Measurements from ENCODE around the gene ZNF784.

The ZNF784 gene

GRCh38 chr19:55667006-55667381 lies 42.6 kb upstream of the ZNF784 start:
- DNase-seq (ENCODE audit: extremely low read depth, insufficient read length): no peak
- Histone ChIP-seq H3K36me3 (ENCODE audit: control insufficient read depth, insufficient read depth, low read length) (peaks cover 73% of the 10 kb centered on the region), H3K27me3 (replicated peaks; ENCODE audit: control insufficient read depth, insufficient read depth, low read length) (no peaks in the 10 kb centered on the region), H3K4me3 (replicated peaks; ENCODE audit: low read depth, low read length) (no peak overlapping the region)
- TF ChIP-seq CTCF (IDR thresholded peaks at IDR 0.05; ENCODE audit: insufficient read depth, low read length, poor library complexity, severe bottlenecking): no peak

GRCh38 chr19:55666343-55667005 lies 42.1 kb upstream of the ZNF784 start:
- H3K4me3 ChIP-seq (replicated peaks; ENCODE audit: low read depth, low read length): no peak overlapping the region
- no peak for DNase-seq (ENCODE audit: extremely low read depth, insufficient read length)
- H3K27me3 ChIP-seq (replicated peaks; ENCODE audit: control insufficient read depth, insufficient read depth, low read length): no peaks in the 10 kb centered on the region
- no peak for TF ChIP-seq CTCF (IDR thresholded peaks at IDR 0.05; ENCODE audit: insufficient read depth, low read length, poor library complexity, severe bottlenecking)
- H3K36me3 ChIP-seq (ENCODE audit: control insufficient read depth, insufficient read depth, low read length): peaks cover 75% of the 10 kb centered on the region

GRCh38 chr19:55663846-55664536 lies 39.6 kb upstream of the ZNF784 start:
- no peak for TF ChIP-seq CTCF (IDR thresholded peaks at IDR 0.05; ENCODE audit: insufficient read depth, low read length, poor library complexity, severe bottlenecking)
- Histone ChIP-seq H3K36me3 (ENCODE audit: control insufficient read depth, insufficient read depth, low read length) (peaks cover 71% of the 10 kb centered on the region), H3K27me3 (replicated peaks; ENCODE audit: control insufficient read depth, insufficient read depth, low read length) (no peaks in the 10 kb centered on the region), H3K4me3 (replicated peaks; ENCODE audit: low read depth, low read length) (no peak overlapping the region)
- no peak for DNase-seq (ENCODE audit: extremely low read depth, insufficient read length)

- Histone ChIP-seq H3K36me3 (ENCODE audit: control insufficient read depth, insufficient read depth, low read length) (peaks cover 61% of the 10 kb centered on the region), H3K4me3 (replicated peaks; ENCODE audit: low read depth, low read length) (no peak overlapping the region), H3K27me3 (replicated peaks; ENCODE audit: control insufficient read depth, insufficient read depth, low read length) (no peaks in the 10 kb centered on the region)
- no peak for TF ChIP-seq CTCF (IDR thresholded peaks at IDR 0.05; ENCODE audit: insufficient read depth, low read length, poor library complexity, severe bottlenecking)
- no peak for DNase-seq (ENCODE audit: extremely low read depth, insufficient read length)
These were observed 37.5 kb upstream of the ZNF784 start for GRCh38 chr19:55661826-55662225.

GRCh38 chr19:55660991-55661390 lies 36.6 kb upstream of the ZNF784 start:
- no peaks in the 10 kb centered on the region for H3K27me3 ChIP-seq (replicated peaks; ENCODE audit: control insufficient read depth, insufficient read depth, low read length)
- DNase-seq (ENCODE audit: extremely low read depth, insufficient read length): no peak
- no peak for TF ChIP-seq CTCF (IDR thresholded peaks at IDR 0.05; ENCODE audit: insufficient read depth, low read length, poor library complexity, severe bottlenecking)
- no peak overlapping the region for H3K4me3 ChIP-seq (replicated peaks; ENCODE audit: low read depth, low read length)
- peaks cover 53% of the 10 kb centered on the region for H3K36me3 ChIP-seq (ENCODE audit: control insufficient read depth, insufficient read depth, low read length)
